GM18526 (cell line): Measurements from ENCODE around the gene FAM217B.

ENCODE experiments used
- POLR2A ChIP-seq: IDR thresholded peaks from 3 replicates; pipeline ENCODE4 v1.6.1; 2011; ENCODE audit not compliant: insufficient read length; ENCODE audit errors: extremely low read depth

Gene FAM217B

GRCh38 chr20:59988141-59988540 lies 48.0 kb downstream of the FAM217B start:
- TF ChIP-seq POLR2A, result no peak

DNA sequence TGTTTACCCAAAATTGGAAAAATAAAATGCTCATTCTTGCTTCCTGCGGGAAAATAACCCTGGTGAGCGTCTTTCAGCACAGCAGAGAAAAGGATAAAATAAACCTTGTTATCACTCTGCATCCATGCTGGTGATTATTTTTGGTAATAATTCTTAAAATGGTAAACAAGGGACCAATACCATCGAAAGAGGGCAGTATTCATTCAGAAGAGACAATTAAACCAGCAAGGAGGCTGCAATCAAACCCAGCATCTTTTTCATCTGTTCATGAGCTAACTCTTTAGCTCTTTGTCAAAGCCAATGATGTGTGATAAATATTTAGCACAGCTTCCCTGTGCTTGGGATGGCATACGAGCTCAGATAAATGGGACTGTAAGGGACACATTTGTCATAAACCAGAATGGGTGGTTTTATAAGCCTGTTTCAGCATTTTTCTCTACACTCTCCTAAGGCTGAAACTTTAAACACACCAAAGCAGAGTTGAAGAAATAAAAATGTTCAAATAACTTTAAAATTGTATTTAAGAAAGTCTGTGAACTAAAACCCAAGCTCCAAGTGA lies 52.4 kb downstream of the FAM217B start:
- TF ChIP-seq POLR2A, result no peak

DNA sequence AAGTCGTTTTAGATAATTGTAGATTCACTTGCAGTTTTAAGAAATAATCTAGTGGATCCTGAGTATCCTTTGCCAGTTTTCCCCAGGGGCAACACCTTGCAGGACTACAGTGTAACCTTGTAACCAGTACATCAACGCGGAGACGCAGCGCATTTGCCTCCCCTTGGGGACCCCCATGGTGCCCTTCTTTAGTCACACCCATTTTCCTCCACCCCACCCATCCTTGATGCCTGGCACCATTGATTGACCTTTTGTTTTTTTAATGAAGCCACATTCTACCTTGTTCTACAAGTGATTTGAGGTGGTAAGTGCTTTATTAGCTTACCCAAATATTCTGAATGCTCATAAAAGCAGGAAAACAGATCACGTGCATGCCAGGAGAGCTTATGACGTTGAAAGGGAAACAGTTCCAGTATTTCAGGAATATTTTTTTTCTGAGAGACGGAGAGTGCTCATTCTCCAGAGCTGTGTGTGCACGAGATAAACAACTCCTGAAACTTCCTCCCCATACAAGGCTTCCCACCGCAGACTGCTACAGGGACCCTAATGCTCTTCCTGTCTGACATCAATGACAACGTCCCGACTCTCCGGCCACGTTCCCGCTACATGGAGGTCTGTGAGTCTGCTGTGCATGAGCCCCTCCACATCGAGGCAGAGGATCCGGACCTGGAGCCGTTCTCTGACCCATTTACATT lies 53.7 kb downstream of the FAM217B start:
- TF ChIP-seq POLR2A, result no peak

GRCh38 chr20:59994697-59995122 lies 54.5 kb downstream of the FAM217B start:
- no peak for TF ChIP-seq POLR2A

- TF ChIP-seq POLR2A, result no peak
Measured at GRCh38 chr20:59996108-59996507, 55.9 kb downstream of the FAM217B start.

GRCh38 chr20:59997896-59998295 lies 57.7 kb downstream of the FAM217B start:
- TF ChIP-seq POLR2A, result no peak
